B cell (primary cell): ENCODE measurements around the gene MAPT. TPM values are rescaled to one million over a fixed set of nuclear protein-coding genes. Genes with fewer than 3 reads are reported as not detected.

Experiments
- ATAC-seq: fragments of 200-7000 bp; cut with Tn5 transposase; one replicate; pipeline ENCODE4 v1.10.0; 2021; ENCODE audit warnings: low read depth, mild to moderate bottlenecking, moderate number of reproducible peaks, moderate library complexity
- CTCF ChIA-PET: fragments of 350-600 bp; sonication (Branson Sonifier 250); formaldehyde crosslinking; loops from one replicate; lab custom pipeline; 2021; ENCODE audit warnings: antibody characterized with exemption, inconsistent platforms; lab: Charles Lee
- POLR2A ChIA-PET: fragments of 350-600 bp; sonication (Branson Sonifier 250); formaldehyde crosslinking; loops from one replicate; lab custom pipeline; 2021; ENCODE audit warnings: antibody characterized with exemption; lab: Charles Lee
- DNase-seq: peaks from one replicate; pipeline ENCODE4 v3.0.0; 2013
- H2AFZ ChIP-seq: 2 replicates; pipeline ENCODE4 v1.6.1; 2012; ENCODE audit warnings: mild to moderate bottlenecking, low read depth, low read length; ENCODE audit not compliant: insufficient read depth, poor library complexity, severe bottlenecking
- H3K27ac ChIP-seq, 2 donors: 1 replicate in 1 of 2; 2 replicates in 1 of 2; pipeline ENCODE4 v1.5.1; 2012 to 2013; ENCODE audit warnings: low read length in 2 of 2, mild to moderate bottlenecking in 2 of 2, moderate library complexity in 1 of 2
- H3K27me3 ChIP-seq, 4 experiments: fragments of 200-600 bp in 1 of 4; sonication (generic) in 1 of 4; replicated peaks in 1 of 4; 1 replicate in 2 of 4; 2 replicates in 2 of 4; pipeline versions ENCODE4 v1.6.1 to v1.7.0; 2013 to 2016; ENCODE audit warnings: low read length in 3 of 4, mild to moderate bottlenecking in 2 of 4, mixed read lengths in 1 of 4, moderate library complexity in 1 of 4; ENCODE audit not compliant: insufficient read depth in 4 of 4, control insufficient read depth in 3 of 4; ENCODE audit errors: control extremely low read depth in 1 of 4
- H3K36me3 ChIP-seq, 2 experiments: replicated peaks in 1 of 2; 1 replicate in 1 of 2; 2 replicates in 1 of 2; pipeline versions ENCODE4 v1.6.1 to v1.7.1; 2013; ENCODE audit warnings: low read length in 1 of 2; ENCODE audit not compliant: insufficient read depth in 2 of 2, control insufficient read depth in 1 of 2; ENCODE audit errors: control extremely low read depth in 1 of 2, extremely low read depth in 1 of 2
- H3K4me1 ChIP-seq, 2 donors: fragments of 200-600 bp in 1 of 2; sonication (generic) in 1 of 2; 1 replicate in 1 of 2; 2 replicates in 1 of 2; pipeline versions ENCODE4 v1.5.1 to v1.6.1; 2013 to 2017; ENCODE audit warnings: low read length in 2 of 2; ENCODE audit not compliant: control insufficient read depth in 2 of 2, insufficient read depth in 2 of 2
- H3K4me2 ChIP-seq: replicated peaks from 2 replicates; pipeline ENCODE3; 2012; ENCODE audit warnings: mild to moderate bottlenecking, low read depth, low read length; ENCODE audit not compliant: poor library complexity, severe bottlenecking
- H3K4me3 ChIP-seq, 5 experiments: fragments of 200-600 bp in 1 of 5; sonication (generic) in 1 of 5; 1 replicate in 3 of 5; 2 replicates in 2 of 5; pipeline versions ENCODE4 v1.5.1 to v1.7.0; 2011 to 2016; ENCODE audit warnings: low read length in 4 of 5, mild to moderate bottlenecking in 4 of 5, low read depth in 2 of 5, control low read depth in 1 of 5, moderate library complexity in 1 of 5; ENCODE audit not compliant: insufficient read depth in 1 of 5; ENCODE audit errors: control extremely low read depth in 1 of 5, extremely low read depth in 1 of 5
- H3K79me2 ChIP-seq: fragments of 200-600 bp; sonication (generic); one replicate; pipeline ENCODE4 v1.6.0; 2016; ENCODE audit warnings: low read length; ENCODE audit not compliant: control insufficient read depth, insufficient read depth
- H3K9ac ChIP-seq: fragments of 200-600 bp; sonication (generic); 2 replicates; pipeline ENCODE4 v1.6.1; 2017; ENCODE audit warnings: mild to moderate bottlenecking, low read length, moderate library complexity
- H3K9me3 ChIP-seq, 3 donors: one replicate each; pipeline versions ENCODE4 v1.6.1 to v1.7.1; 2013; ENCODE audit warnings: low read length in 2 of 3; ENCODE audit not compliant: control insufficient read depth in 2 of 3, insufficient read depth in 1 of 3; ENCODE audit errors: control extremely low read depth in 1 of 3
- H4K20me1 ChIP-seq: 2 replicates; pipeline ENCODE4 v1.6.0; 2012; ENCODE audit warnings: mild to moderate bottlenecking, low read length; ENCODE audit not compliant: insufficient read depth, control insufficient read depth, poor library complexity, severe bottlenecking
- H3K27ac Mint-ChIP-seq: one replicate; pipeline ENCODE4 v1.8.0; 2021; ENCODE audit warnings: mixed read lengths
- H3K27me3 Mint-ChIP-seq: one replicate; pipeline ENCODE4 v1.8.0; 2021; ENCODE audit warnings: mixed read lengths
- H3K4me1 Mint-ChIP-seq: one replicate; pipeline ENCODE4 v1.8.0; 2021; ENCODE audit warnings: mixed read lengths
- H3K4me3 Mint-ChIP-seq: one replicate; pipeline ENCODE4 v1.8.0; 2021; ENCODE audit warnings: mixed read lengths
- H3K9me3 Mint-ChIP-seq: one replicate; pipeline ENCODE4 v1.8.0; 2022; ENCODE audit warnings: mixed read lengths; ENCODE audit not compliant: insufficient read depth
- EZH2 ChIP-seq: IDR thresholded peaks from 2 replicates; pipeline ENCODE4 v1.6.1; 2012; ENCODE audit warnings: borderline replicate concordance, low read depth, mild to moderate bottlenecking, moderate library complexity, low read length; ENCODE audit not compliant: insufficient read depth, poor library complexity, severe bottlenecking
- WGBS: methylation state at CpG from one replicate; pipeline ENCODE4 v1.1.5; 2013; ENCODE audit warnings: missing lambda C conversion rate; ENCODE audit not compliant: insufficient coverage; 5-methylcytosine and 5-hydroxymethylcytosine counted together
- intact Hi-C: fragments of 100-400 bp; cut with micrococcal nuclease; formaldehyde crosslinking; loops from one replicate; pipeline ENCODE4 v1.10.0; 2022
- polyA plus RNA-seq: library from polyadenylated mRNA; depleted of rRNA; stranded (reverse); fragments of >200 nt; gene quantifications from 2 replicates; pipeline ENCODE4 v1.2.3, GENCODE V29; 2012
- total RNA-seq, 2 donors: library from RNA; stranded (reverse); fragments of 120-200 nt in 1 of 2; gene quantifications; 1 replicate in 1 of 2; 2 replicates in 1 of 2; pipeline versions ENCODE4 v1.2.3 to v1.2.4, GENCODE V29; 2013 to 2022
- TF ChIP-seq, protein P1 (sequence below): fragments of 200-600 bp; IDR thresholded peaks from one replicate; pipeline ENCODE4 v1.8.0; 2022; ENCODE audit warnings: antibody characterized with exemption, mild to moderate bottlenecking

MAPT gene
- total and polyA plus RNA-seq, 2 donors (not counting 1 experiment from before 2014, with no cell fraction given): 0.13 to 0.20 TPM

DNA sequence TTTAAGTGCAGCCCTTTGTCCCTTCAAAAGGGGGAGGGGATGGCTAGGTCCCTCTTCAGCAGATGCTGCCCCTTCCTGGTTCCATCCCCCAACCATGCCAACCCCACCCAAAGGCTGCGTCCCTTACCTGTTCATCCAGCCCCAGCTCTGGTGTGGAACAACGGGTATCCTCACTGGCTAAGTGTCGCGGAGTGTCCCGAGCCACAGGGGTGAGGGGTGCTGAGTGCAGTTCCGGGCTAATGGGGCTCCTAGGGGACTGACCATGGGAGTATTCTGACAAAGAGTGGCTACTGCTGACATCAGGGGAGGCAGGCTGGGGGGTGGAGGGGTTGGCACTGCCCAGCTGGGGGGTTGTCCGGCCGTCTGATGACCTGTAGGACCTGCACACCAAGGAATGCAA, 137.6 kb downstream of the MAPT start:
- Mint-ChIP-seq H3K9me3 (no peaks in the 10 kb centered on the region), H3K4me1 (peaks cover 31% of the 10 kb centered on the region), H3K27me3 (no peaks in the 10 kb centered on the region), H3K27ac (no peak overlapping the region), H3K4me3 (no peak overlapping the region)
- H3K27me3 ChIP-seq: no peaks in the 10 kb centered on the region
- no peak overlapping the region for H2AFZ ChIP-seq
- CTCF ChIA-PET: interaction anchor here (1.6 kb wide), 1 partner anchor 13 kb away, joined by 5 read pairs; no protein-coding TSS in a partner anchor
- H3K4me2 ChIP-seq: no peak overlapping the region
- WGBS: 92% methylated on average over 7 of the region's 8 CpGs
- peaks cover 27 to 32% of the 10 kb centered on the region in 2 donors for H3K4me1 ChIP-seq
- TF ChIP-seq, protein P1, sequence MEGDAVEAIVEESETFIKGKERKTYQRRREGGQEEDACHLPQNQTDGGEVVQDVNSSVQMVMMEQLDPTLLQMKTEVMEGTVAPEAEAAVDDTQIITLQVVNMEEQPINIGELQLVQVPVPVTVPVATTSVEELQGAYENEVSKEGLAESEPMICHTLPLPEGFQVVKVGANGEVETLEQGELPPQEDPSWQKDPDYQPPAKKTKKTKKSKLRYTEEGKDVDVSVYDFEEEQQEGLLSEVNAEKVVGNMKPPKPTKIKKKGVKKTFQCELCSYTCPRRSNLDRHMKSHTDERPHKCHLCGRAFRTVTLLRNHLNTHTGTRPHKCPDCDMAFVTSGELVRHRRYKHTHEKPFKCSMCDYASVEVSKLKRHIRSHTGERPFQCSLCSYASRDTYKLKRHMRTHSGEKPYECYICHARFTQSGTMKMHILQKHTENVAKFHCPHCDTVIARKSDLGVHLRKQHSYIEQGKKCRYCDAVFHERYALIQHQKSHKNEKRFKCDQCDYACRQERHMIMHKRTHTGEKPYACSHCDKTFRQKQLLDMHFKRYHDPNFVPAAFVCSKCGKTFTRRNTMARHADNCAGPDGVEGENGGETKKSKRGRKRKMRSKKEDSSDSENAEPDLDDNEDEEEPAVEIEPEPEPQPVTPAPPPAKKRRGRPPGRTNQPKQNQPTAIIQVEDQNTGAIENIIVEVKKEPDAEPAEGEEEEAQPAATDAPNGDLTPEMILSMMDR: no peak
- no peak for TF ChIP-seq EZH2
- H3K9ac ChIP-seq: no peak overlapping the region
- DNase-seq (no peak), ATAC-seq (no peak)
- POLR2A ChIA-PET: no interaction called here
- H3K27ac ChIP-seq: no peak overlapping the region
- no peaks in the 10 kb centered on the region for H4K20me1 ChIP-seq
- H3K9me3 ChIP-seq: peaks cover 0 to 3% (median 2%) of the 10 kb centered on the region in 3 donors
- H3K4me3 ChIP-seq: no peak overlapping the region
- intact Hi-C loops: no loop called here
- peaks cover 6 to 66% of the 10 kb centered on the region in 2 experiments for H3K36me3 ChIP-seq
- H3K79me2 ChIP-seq: no peaks in the 10 kb centered on the region

GRCh38 chr17:46032909-46033308, 138.6 kb downstream of the MAPT start:
- no peak overlapping the region for H3K4me2 ChIP-seq
- H3K36me3 ChIP-seq: peaks cover 5 to 75% of the 10 kb centered on the region in 2 experiments
- DNase-seq: no peak
- H3K4me3 ChIP-seq: no peak overlapping the region
- Mint-ChIP-seq H3K4me3 (no peak overlapping the region), H3K9me3 (no peaks in the 10 kb centered on the region), H3K4me1 (peaks cover 21% of the 10 kb centered on the region), H3K27ac (no peak overlapping the region), H3K27me3 (no peaks in the 10 kb centered on the region)
- TF ChIP-seq, protein P1: no peak
- TF ChIP-seq EZH2: no peak
- no peak overlapping the region for H3K9ac ChIP-seq
- H3K27ac ChIP-seq: no peak overlapping the region
- POLR2A ChIA-PET: no interaction called here
- H3K4me1 ChIP-seq: peaks cover 18 to 22% of the 10 kb centered on the region in 2 donors
- CTCF ChIA-PET: interaction anchor here (0.7 to 3.1 kb wide), 2 partner anchors 11 to 25 kb away, joined by 3 to 16 read pairs; no protein-coding TSS in a partner anchor
- H4K20me1 ChIP-seq: no peaks in the 10 kb centered on the region
- no peaks in the 10 kb centered on the region for H3K27me3 ChIP-seq
- intact Hi-C loops: no loop called here
- WGBS: 94% methylated on average over 9 of the region's 11 CpGs
- H3K79me2 ChIP-seq: no peaks in the 10 kb centered on the region
- no peak overlapping the region for H2AFZ ChIP-seq
- H3K9me3 ChIP-seq: peaks cover 0 to 3% (median 2%) of the 10 kb centered on the region in 3 donors
- ATAC-seq: no peak
